ENCODE measurements around the gene LCN10.

- TF ChIP-seq U2AF1 (optimal IDR thresholded peaks at IDR 0.05; ENCODE audit: low read depth, low read length) (no peak), NFE2L1 (CRISPR knock-in tag; IDR thresholded peaks at IDR 0.05; ENCODE audit: borderline replicate concordance) (no peak), ZNF567 (CRISPR knock-in tag; IDR thresholded peaks at IDR 0.05; ENCODE audit: borderline replicate concordance) (no peak), RFXAP (CRISPR knock-in tag; IDR thresholded peaks at IDR 0.05; ENCODE audit: borderline replicate concordance) (no peak), HMG20A (CRISPR knock-in tag; IDR thresholded peaks at IDR 0.05; ENCODE audit: borderline replicate concordance) (peak; percentile 49; the same call in 1 of the 2 replicates), PCBP1 (IDR thresholded peaks at IDR 0.05; ENCODE audit: borderline replicate concordance, low read depth, low read length) (peak; percentile 69; the same call in 1 of the 2 replicates), CSRNP1 (CRISPR knock-in tag; IDR thresholded peaks at IDR 0.05) (no peak), POLR2AphosphoS5 (IDR thresholded peaks at IDR 0.05; ENCODE audit: low read depth, low read length) (no peak), ATF2 (CRISPR knock-in tag; IDR thresholded peaks at IDR 0.05) (no peak), CREM (IDR thresholded peaks at IDR 0.05) (peak; percentile 50; the same call in 1 of the 2 replicates), CREM (CRISPR knock-in tag; IDR thresholded peaks at IDR 0.05) (no peak), MLX (CRISPR knock-in tag; IDR thresholded peaks at IDR 0.05) (0 out of 2 replicates have a peak, but pooled peaks have one; percentile 43)
- TF ChIP-seq, protein P1, sequence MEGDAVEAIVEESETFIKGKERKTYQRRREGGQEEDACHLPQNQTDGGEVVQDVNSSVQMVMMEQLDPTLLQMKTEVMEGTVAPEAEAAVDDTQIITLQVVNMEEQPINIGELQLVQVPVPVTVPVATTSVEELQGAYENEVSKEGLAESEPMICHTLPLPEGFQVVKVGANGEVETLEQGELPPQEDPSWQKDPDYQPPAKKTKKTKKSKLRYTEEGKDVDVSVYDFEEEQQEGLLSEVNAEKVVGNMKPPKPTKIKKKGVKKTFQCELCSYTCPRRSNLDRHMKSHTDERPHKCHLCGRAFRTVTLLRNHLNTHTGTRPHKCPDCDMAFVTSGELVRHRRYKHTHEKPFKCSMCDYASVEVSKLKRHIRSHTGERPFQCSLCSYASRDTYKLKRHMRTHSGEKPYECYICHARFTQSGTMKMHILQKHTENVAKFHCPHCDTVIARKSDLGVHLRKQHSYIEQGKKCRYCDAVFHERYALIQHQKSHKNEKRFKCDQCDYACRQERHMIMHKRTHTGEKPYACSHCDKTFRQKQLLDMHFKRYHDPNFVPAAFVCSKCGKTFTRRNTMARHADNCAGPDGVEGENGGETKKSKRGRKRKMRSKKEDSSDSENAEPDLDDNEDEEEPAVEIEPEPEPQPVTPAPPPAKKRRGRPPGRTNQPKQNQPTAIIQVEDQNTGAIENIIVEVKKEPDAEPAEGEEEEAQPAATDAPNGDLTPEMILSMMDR (CRISPR knock-in tag; IDR thresholded peaks at IDR 0.05): no peak
These were observed 49.1 kb downstream of the LCN10 start for GRCh38 chr9:136693490-136694162.
